K562 (cell line): Measurements from ENCODE around the gene SPON1. TPM values are rescaled to one million over a fixed set of nuclear protein-coding genes. Genes with fewer than 3 reads are reported as not detected.

Experiments used
- ATAC-seq: fragments of 200-7000 bp; cut with Tn5 transposase; 3 replicates; pipeline ENCODE4 v1.9.1; 2020; ENCODE audit warnings: moderate library complexity
- BruUV-seq: library from RNA; stranded (reverse); fragments of 400-500 nt; replicated peaks from 2 replicates; lab custom pipeline; 2021; lab: Mats Ljungman, UMichigan
- CTCF ChIA-PET: fragments of 300-600 bp; formaldehyde crosslinking; extraction: SDS; loops from one replicate; lab custom pipeline; 2021; ENCODE audit warnings: low intra/inter-chr PET ratio; lab: Yijun Ruan, JAX
- POLR2A ChIA-PET: fragments of 300-600, 350-650 bp; sonication (Branson Sonifier 250); formaldehyde crosslinking; extraction: SDS; loops from one replicate; lab custom pipeline; 2021; ENCODE audit warnings: antibody characterized with exemption, inconsistent platforms; lab: Yijun Ruan, JAX
- DNase-seq, 4 experiments: peaks; one replicate each; pipeline versions ENCODE4 v3.0.0 to v3.0.0-alpha.2; 2011 to 2018; ENCODE audit warnings: low spot score in 3 of 4, mixed read lengths in 3 of 4; ENCODE audit errors: extremely low read depth in 1 of 4
- FAIRE-seq: peaks from 2 replicates; lab custom pipeline; 2011; peaks lifted over from hg19 to GRCh38; lab: Jason Lieb, UNC
- H2AFZ ChIP-seq: 2 replicates; pipeline ENCODE4 v1.6.0; 2011; ENCODE audit warnings: low read depth, low read length, control low read depth, inconsistent platforms
- H3K27ac ChIP-seq: fragments of 200-600 bp; 3 replicates; pipeline ENCODE4 v1.8.0; 2011; ENCODE audit warnings: low read depth, mild to moderate bottlenecking, control low read depth, inconsistent platforms, low read length, moderate library complexity, mixed read lengths; ENCODE audit errors: extremely low read depth
- H3K27me3 ChIP-seq, 2 experiments: fragments of 300-600 bp in 1 of 2; 2 replicates in 1 of 2; 3 replicates in 1 of 2; pipeline versions ENCODE4 v1.6.0 to v1.8.0; 2011; ENCODE audit warnings: inconsistent platforms in 2 of 2, low read length in 2 of 2, mild to moderate bottlenecking in 1 of 2, mixed read lengths in 1 of 2, moderate library complexity in 1 of 2; ENCODE audit not compliant: control insufficient read depth in 2 of 2, insufficient read depth in 2 of 2
- H3K36me3 ChIP-seq: fragments of 300-600 bp; 3 replicates; pipeline ENCODE4 v1.8.0; 2011; ENCODE audit warnings: mild to moderate bottlenecking, low read length, inconsistent platforms; ENCODE audit not compliant: control insufficient read depth, insufficient read depth
- H3K4me1 ChIP-seq, 2 experiments: fragments of 200-600 bp in 1 of 2; replicated peaks in 1 of 2; 2 replicates in 1 of 2; 3 replicates in 1 of 2; pipeline versions ENCODE4 v1.5.1 to v1.8.0; 2011; ENCODE audit warnings: inconsistent platforms in 2 of 2, low read length in 2 of 2, mild to moderate bottlenecking in 1 of 2, mixed read lengths in 1 of 2, moderate library complexity in 1 of 2; ENCODE audit not compliant: control insufficient read depth in 2 of 2, insufficient read depth in 2 of 2
- H3K4me2 ChIP-seq: 2 replicates; pipeline ENCODE4 v1.6.1; 2011; ENCODE audit warnings: low read length, control low read depth, inconsistent platforms, mixed read lengths; ENCODE audit not compliant: insufficient read depth
- H3K4me3 ChIP-seq: fragments of 200-600 bp; sonication (generic), shearing (Covaris generic); 2 replicates; pipeline ENCODE4 v1.5.1; 2016; ENCODE audit warnings: control low read depth, inconsistent platforms
- H3K79me2 ChIP-seq: fragments of 200-600 bp; 3 replicates; pipeline ENCODE4 v1.8.0; 2011; ENCODE audit warnings: low read length, inconsistent platforms; ENCODE audit not compliant: control insufficient read depth, insufficient read depth
- H3K9ac ChIP-seq, 2 experiments: 2 replicates each; pipeline versions ENCODE4 v1.6.0 to v1.6.1; 2011; ENCODE audit warnings: low read depth in 2 of 2, low read length in 2 of 2, control low read depth in 1 of 2, inconsistent platforms in 1 of 2, mild to moderate bottlenecking in 1 of 2, mixed read lengths in 1 of 2; ENCODE audit not compliant: insufficient read depth in 1 of 2
- H3K9me1 ChIP-seq: one replicate; pipeline ENCODE4 v1.6.0; 2011; ENCODE audit warnings: inconsistent platforms, mild to moderate bottlenecking, low read length, moderate library complexity; ENCODE audit not compliant: control insufficient read depth, insufficient read depth
- H3K9me3 ChIP-seq: replicated peaks from 2 replicates; pipeline ENCODE4 v1.5.1; 2011; ENCODE audit warnings: low read depth, low read length, inconsistent platforms; ENCODE audit not compliant: control insufficient read depth, insufficient read depth
- H4K20me1 ChIP-seq: replicated peaks from 2 replicates; pipeline ENCODE4 v1.6.1; 2011; ENCODE audit warnings: low read length, inconsistent platforms, mixed read lengths; ENCODE audit not compliant: control insufficient read depth, insufficient read depth
- EHMT2 ChIP-seq: fragments of 450-650 bp; IDR thresholded peaks from 2 replicates; pipeline ENCODE4 v1.6.1; 2018; ENCODE audit warnings: antibody characterized with exemption
- HMG20B ChIP-seq: fragments of 250-450 bp; sonication (Bioruptor Pico); IDR thresholded peaks from 2 replicates; pipeline ENCODE4 v1.5.0; 2021; ENCODE audit warnings: mild to moderate bottlenecking
- KDM4B ChIP-seq, 2 experiments: fragments of 450-650 bp in 1 of 2; sonication (generic) in 1 of 2; IDR thresholded peaks; 2 replicates each; pipeline ENCODE4 v1.6.1; 2016 to 2017; ENCODE audit warnings: borderline replicate concordance in 2 of 2, antibody characterized with exemption in 1 of 2, low read depth in 1 of 2, mild to moderate bottlenecking in 1 of 2
- POLR2G ChIP-seq: fragments of 200-400 bp; formaldehyde crosslinking; IDR thresholded peaks from 2 replicates; pipeline ENCODE4 v1.6.1; 2017; ENCODE audit warnings: low read depth, mild to moderate bottlenecking, antibody characterized with exemption, low read length, moderate library complexity
- ZNF41 ChIP-seq: fragments of 250-450 bp; sonication (Bioruptor Pico); conservative IDR thresholded peaks from 2 replicates; pipeline ENCODE4 v1.4.0; 2020; ENCODE audit warnings: mild to moderate bottlenecking
- WGBS: fragments of 100-300 bp; shearing (Covaris generic); methylation state at CpG from one replicate; pipeline ENCODE4 v1.1.6; 2016; ENCODE audit warnings: low coverage, mixed read lengths; ENCODE audit not compliant: insufficient coverage; ENCODE audit errors: missing lambda C conversion rate; 5-methylcytosine and 5-hydroxymethylcytosine counted together
- in situ Hi-C: fragments of 300-500 bp; cut with MboI; formaldehyde crosslinking; loops from 4 replicates; pipeline ENCODE4 v1.15.0; 2018; ENCODE audit warnings: inconsistent platforms, mixed read lengths
- intact Hi-C: fragments of 100-400 bp; cut with micrococcal nuclease; formaldehyde crosslinking; loops from 2 replicates; pipeline ENCODE4 v1.14.2; 2022
- polyA plus RNA-seq, 8 experiments: library from polyadenylated mRNA; depleted of rRNA in 4 of 8; stranded (reverse) in 5 of 8; unstranded in 3 of 8; fragments of >200 nt; fragmentation: Nextera tagmentation in 2 of 8; fragmentation: Illumina TruSeq in 1 of 8; extraction: Ambion mirVana in 2 of 8; extraction: Trizol in 1 of 8; gene quantifications; 2 replicates each; pipeline versions ENCODE4 v1.2.1 to v1.2.3, GENCODE V29; 2011 to 2014; ENCODE audit warnings: inconsistent platforms in 1 of 8, missing spikeins in 1 of 8
- total RNA-seq, 7 experiments: library from RNA; depleted of rRNA in 6 of 7; stranded (reverse); fragments of >200 nt in 6 of 7; fragmentation: Illumina TruSeq in 2 of 7; extraction: Trizol in 2 of 7; gene quantifications; 2 replicates each; pipeline versions ENCODE4 v1.2.1 to v1.2.3, GENCODE V29; 2011 to 2021; ENCODE audit warnings: low replicate concordance in 1 of 7
- TF ChIP-seq, protein P1 (sequence below): fragments of 200-800 bp; sonication (Bioruptor generic); IDR thresholded peaks from 2 replicates; pipeline ENCODE4 v1.6.1; 2016; ENCODE audit warnings: missing genetic modification characterization, missing compliant biosample characterization

SPON1 gene
- total and polyA plus RNA-seq, 9 of the 15 experiments (the other 6 are each of a cell fraction or from before 2014, with no cell fraction given) = 0.04 to 0.06 TPM; not detected in 7

DNA sequence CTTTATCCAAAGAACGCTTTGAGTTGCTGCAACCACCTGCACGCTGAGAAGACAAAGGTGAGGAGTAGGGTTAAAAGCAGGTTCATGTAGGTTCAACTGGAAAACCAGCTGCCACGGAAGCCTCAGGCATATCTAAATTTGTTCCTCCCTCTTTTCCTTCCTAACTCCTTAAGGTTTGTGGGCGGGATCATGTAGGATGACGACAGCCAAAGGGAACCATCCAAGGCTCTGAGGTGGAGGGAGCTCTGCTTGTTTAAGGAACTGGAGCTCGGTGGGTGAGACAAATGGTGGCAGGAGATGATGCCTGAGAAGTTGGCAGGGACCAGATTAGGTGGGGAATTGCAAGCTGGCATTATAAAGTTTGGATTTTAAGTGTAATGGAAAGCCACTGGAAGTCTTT lies 60.3 kb downstream of the SPON1 start (continued):
- TF ChIP-seq ZNF41 (CRISPR knock-in tag) (no peak), KDM4B (IDR thresholded peaks at IDR 0.05; ENCODE audit: borderline replicate concordance in 2 of 2, low read depth in 1 of 2) (no peak), EHMT2 (no peak), POLR2G (no peak), HMG20B (CRISPR knock-in tag) (no peak)

DNA sequence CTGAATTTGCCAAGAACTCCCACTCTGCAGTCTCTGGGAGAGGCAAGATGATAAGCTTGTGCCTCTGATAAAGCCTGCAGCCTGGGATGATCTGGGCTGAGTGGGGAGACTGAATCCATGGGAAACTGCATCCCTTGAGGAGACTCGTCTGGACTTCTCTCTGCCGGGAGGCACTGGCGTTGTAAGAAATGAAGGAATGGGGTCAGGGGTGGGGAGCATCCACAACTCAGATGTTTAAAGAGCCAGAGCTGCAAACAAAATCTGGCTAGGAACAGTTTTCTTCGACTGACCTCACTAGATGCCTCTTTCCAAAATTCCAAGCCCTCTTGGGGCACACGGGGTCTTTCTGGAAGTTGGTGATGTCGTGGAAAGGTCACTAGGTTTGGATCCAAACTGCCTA lies 64.4 kb downstream of the SPON1 start:
- DNase-seq (no peak), ATAC-seq (no peak), FAIRE-seq (no peak)
- intact Hi-C loops (no loop called here), in situ Hi-C loops (no loop called here)
- Histone ChIP-seq H3K27ac (no peak overlapping the region), H3K79me2 (no peaks in the 10 kb centered on the region), H3K27me3 (peaks cover 0 to 4% of the 10 kb centered on the region in 2 experiments; a peak in 1 of 5 replicates), H3K4me1 (no peaks in the 10 kb centered on the region), H2AFZ (no peak overlapping the region), H3K9me3 (no peaks in the 10 kb centered on the region), H4K20me1 (no peaks in the 10 kb centered on the region), H3K4me3 (no peak overlapping the region), H3K36me3 (no peaks in the 10 kb centered on the region), H3K4me2 (no peak overlapping the region), H3K9me1 (no peaks in the 10 kb centered on the region), H3K9ac (no peak overlapping the region)
- ChIA-PET POLR2A (no interaction called here), CTCF (no interaction called here)
- WGBS = 1% methylated on average over 6 of the region's 6 CpGs
- TF ChIP-seq, protein P1, sequence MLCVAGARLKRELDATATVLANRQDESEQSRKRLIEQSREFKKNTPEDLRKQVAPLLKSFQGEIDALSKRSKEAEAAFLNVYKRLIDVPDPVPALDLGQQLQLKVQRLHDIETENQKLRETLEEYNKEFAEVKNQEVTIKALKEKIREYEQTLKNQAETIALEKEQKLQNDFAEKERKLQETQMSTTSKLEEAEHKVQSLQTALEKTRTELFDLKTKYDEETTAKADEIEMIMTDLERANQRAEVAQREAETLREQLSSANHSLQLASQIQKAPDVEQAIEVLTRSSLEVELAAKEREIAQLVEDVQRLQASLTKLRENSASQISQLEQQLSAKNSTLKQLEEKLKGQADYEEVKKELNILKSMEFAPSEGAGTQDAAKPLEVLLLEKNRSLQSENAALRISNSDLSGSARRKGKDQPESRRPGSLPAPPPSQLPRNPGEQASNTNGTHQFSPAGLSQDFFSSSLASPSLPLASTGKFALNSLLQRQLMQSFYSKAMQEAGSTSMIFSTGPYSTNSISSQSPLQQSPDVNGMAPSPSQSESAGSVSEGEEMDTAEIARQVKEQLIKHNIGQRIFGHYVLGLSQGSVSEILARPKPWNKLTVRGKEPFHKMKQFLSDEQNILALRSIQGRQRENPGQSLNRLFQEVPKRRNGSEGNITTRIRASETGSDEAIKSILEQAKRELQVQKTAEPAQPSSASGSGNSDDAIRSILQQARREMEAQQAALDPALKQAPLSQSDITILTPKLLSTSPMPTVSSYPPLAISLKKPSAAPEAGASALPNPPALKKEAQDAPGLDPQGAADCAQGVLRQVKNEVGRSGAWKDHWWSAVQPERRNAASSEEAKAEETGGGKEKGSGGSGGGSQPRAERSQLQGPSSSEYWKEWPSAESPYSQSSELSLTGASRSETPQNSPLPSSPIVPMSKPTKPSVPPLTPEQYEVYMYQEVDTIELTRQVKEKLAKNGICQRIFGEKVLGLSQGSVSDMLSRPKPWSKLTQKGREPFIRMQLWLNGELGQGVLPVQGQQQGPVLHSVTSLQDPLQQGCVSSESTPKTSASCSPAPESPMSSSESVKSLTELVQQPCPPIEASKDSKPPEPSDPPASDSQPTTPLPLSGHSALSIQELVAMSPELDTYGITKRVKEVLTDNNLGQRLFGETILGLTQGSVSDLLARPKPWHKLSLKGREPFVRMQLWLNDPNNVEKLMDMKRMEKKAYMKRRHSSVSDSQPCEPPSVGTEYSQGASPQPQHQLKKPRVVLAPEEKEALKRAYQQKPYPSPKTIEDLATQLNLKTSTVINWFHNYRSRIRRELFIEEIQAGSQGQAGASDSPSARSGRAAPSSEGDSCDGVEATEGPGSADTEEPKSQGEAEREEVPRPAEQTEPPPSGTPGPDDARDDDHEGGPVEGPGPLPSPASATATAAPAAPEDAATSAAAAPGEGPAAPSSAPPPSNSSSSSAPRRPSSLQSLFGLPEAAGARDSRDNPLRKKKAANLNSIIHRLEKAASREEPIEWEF (CRISPR knock-in tag) = no peak
- no TSS peak for BruUV-seq
